ENCODE data around the gene RRP15. TPM values are rescaled to one million over a fixed set of nuclear protein-coding genes. Genes with fewer than 3 reads are reported as not detected.

The RRP15 gene
- total RNA-seq, 1 donor from 2014 or later = 15.1 TPM

- DNase-seq (ENCODE audit: low read depth) = peak; percentile 93
Measured at GRCh38 chr1:218384581-218384993, 99.5 kb downstream of the RRP15 start.

Other genes starting within 250 kb of the RRP15 start
- 18.4 and 20.8 TPM in 2 replicates for gene TGFB2, start 60.0 kb downstream of the RRP15 start, total RNA-seq

Measured in myocyte (in vitro differentiated cells).